Measurements from ENCODE around the gene ANKS1B.

The ANKS1B gene

DNA sequence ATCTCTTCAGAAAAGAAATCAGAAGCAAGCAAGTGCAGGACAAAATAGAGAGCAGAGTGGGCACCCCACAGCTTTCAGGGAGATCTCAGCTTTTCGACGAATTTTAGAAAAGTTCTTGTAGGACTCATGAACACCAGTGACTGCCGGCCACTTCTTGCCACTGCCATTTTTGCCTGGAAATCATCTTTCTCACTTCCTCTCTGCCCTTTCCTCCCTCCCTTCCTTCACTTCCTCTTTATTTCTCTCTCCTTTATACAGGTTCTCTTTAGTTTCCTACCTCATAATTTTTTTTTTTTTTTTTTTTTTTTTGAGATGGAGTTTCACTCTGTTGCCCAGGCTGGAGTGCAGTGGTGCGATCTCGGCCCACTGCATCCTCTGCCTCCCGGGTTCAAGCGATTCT, 1154.1 kb downstream of the ANKS1B start:
- no peak for DNase-seq

DNA sequence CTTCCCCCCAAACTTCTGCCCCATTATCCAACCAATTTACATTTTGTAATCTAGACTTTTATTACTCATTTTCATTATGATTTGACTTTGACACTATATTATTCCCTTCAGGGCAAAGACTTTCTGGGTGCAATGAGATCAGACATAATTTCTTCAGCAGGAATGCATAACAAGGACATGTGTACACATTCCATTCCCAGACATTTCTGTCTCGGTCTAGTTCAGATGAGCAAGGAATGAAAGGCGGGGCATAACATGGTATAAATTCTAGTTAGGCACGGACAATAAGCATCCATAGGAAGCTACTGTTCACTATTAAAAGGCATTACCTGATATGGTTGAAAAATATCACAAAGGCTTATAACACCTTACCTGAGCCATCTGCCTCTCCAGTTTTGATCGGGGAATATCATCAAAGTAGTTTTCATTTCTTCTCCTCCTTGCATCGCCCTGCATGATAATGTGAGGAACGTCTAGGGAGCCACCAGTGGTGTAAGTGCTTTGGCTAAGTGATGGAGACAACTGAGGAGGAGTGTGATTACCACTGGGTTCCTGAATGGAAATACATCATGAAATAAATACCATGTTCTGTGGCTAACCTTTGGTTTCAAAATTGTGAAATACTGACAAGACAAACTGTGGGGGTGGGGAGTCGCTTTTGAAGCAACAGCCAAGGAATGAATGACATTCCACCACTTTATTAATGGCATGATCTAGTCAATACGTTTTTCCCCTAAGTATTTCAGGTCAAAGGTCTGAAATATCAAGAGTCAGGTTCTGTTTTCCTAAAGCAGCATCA, 1155.7 kb downstream of the ANKS1B start:
- no peak for DNase-seq

DNA sequence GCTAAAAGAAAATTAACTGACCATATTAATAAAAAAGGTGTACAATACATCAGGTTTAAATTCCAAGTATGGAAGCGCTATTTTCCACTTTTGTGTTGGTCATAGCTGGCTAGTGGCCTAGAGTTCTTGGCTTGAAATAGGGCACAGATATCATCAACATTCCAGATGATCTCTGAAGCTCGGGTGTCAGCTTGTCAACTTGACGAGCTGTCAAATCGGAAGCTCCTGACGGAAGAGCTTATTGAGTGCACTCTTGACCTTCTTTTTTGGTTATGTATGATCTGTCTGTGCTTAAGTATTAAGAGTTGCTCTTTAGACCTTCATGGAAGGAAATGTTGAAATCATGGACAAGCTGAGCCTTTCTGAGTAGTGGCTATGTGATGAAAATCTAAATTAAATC, 1161.7 kb downstream of the ANKS1B start:
- DNase-seq: no peak

DNA sequence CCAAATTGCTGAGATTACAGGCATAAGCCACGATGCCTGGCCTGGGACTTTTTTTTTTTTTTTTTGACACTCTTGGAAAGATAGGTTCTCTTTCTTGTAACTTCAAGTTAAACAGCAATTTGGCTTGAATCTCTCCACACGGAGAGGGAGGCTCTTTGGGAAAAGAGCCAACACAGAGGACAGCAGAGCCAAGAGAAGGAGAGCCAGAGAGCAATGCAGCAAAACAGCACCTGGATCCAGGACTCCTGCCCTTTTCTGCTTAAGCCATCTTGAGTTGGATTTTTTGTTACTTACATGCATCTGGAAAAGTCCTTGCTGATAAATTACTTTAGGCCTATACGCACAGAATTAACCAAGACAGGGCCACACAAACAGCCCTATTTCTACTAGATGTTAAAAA, 1162.9 kb downstream of the ANKS1B start:
- no peak for DNase-seq

DNA sequence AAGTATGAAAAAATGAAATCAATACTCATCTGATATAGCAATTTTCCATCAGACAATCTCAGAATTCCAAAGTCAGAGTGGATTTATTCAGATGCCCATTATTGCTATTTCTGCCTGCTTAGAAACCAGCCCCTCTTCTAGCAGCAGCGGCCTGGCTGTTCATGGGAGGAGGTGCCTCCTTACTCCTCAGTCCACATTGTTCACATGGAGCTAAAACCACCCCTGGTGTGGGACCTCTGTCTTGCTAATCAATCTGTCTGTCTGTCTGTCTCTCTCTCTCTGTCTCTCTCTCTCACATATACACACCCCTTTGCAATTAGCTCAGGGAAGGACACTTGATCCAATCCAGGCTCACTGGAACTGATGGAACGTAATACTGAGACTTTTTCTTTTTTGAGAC, 1163.5 kb downstream of the ANKS1B start:
- DNase-seq: no peak

DNA sequence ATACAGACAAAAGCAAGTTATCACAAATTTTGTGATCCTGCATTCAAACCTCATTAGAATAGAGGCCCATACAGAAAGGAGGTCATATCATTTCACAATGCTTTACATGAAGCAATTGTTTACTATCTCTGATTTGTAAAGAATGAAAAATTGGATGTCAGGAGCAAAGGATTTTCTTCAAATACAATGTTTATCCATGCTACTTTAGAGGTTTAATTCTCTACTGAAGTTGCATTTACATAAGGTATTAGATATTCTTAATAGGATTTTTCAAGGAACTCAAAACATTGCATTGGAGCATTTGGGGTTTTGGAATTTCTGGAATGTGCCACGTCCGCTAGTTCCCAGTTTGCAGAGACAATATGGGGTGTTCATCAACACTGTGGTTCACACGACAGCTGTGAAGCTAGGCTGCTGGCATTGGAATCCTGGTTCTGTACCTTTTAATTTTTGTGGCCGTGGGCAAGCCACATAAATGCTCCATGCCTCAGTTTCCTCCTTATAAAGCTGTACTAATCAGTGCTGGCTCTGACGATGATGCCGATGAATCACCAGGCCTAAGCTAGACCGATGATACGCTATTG, 1164.8 kb downstream of the ANKS1B start:
- DNase-seq: no peak

DNA sequence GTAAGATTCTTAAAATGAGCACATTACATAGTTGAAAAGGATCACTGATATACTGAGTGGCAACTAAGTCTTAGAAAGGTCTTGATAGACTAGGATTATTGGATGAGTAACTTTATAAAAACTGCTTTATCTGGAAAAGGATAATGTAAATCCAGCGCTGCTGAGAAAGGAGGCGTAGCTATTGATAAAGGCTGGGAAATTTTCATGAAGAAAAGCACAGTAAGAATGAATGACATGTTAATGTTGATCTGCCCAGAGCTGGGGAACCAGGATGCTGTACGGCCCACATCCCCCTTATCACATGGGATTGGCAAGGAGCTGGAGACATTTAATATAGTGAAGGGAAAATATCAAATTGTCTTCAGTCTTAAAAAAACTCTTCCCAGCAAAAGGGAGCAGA, 1165.7 kb downstream of the ANKS1B start:
- no peak for DNase-seq

DNA sequence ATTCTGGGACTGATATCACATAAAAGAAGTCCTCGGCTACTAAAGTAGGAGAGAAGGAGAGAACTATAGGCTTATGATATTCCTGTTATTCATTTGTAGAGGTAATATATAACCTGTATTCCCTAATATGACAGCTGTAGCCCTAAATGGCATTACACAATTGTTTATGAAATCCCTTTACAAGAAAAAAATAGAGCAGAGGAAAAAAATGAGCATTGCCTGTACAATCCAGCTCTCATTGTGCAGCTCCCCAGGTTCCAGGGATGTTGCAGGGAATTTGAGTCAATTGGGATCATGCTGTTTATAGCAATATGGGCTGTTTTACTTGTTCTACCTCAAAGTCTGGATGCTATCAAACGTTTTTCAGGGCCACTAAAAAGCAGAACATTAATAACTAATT, 1166.5 kb downstream of the ANKS1B start:
- no peak for DNase-seq

DNA sequence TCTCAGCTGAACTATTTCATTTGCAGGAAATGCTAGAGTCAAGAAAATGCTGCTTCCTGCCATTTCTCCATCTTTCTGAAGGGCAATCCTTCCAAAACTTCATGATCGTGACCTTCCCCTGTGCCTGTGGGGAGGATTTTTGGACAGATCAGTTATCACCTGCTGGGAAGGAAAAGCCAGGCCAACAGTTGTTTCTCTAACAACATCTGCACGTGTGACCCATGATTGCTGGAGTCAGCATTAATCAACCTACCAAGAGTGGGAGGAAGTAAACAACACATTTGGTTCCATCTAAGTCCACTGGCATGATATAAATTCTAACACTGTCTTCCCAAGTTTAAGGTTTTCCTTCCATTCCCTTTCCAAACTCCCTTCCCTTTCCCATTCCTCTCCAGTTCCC, 1167.0 kb downstream of the ANKS1B start:
- DNase-seq: no peak

DNA sequence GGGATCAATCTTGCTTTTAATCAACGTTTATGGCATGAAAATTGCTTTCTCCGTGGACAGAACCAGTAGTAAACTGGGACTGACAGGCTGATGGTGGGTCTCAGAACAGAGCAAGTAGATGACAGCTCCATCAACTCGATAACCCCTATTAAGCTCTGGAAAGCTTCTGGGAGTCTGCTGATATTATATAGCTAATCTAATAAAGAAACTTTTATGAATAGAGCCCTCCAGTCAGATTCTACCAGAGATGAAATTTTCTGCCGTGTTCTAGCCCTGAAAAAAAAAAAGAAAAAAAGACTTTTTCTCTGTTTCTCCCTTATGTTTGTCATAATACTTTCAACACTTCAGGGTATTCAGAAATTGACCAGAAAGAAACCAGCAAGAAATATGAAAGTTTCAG, 1168.0 kb downstream of the ANKS1B start:
- no peak for DNase-seq

DNA sequence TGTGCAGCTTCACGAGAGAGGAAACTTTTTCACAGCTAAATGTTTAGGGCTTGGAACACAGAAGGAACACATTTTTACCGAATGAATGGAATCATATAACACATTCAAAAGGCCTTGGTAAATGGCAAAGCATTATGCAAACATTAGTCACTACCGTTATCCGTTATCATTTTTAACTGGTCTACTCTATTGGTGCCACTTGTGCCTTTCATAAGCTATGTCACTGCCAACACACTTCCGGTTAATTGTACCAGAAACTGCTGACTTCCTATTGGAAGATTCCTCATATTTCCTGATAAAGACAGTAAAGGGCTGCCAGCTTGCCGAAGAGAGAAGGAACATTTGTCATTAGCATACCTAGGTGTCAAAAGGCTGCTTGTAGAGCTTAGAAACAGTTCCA, 1170.5 kb downstream of the ANKS1B start:
- no peak for DNase-seq

DNA sequence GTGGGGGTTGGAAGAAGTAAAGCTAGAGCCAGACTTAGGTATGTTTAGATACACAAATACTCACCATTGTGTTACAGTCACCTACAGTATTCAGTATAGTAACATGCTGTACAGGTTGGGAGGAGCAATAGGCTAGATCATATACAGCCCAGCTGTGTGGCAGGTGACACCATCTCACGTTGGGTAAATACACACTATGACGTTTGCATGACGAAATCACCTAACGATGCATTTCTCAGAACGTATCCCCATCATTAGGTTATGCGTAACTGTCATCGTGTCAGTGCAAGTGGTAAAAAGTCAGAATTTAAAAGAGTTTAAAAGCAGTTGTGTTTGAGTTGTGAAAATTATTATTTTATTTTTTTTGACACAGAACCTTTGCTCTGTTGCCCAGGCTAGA, 1172.5 kb downstream of the ANKS1B start:
- DNase-seq: no peak

DNA sequence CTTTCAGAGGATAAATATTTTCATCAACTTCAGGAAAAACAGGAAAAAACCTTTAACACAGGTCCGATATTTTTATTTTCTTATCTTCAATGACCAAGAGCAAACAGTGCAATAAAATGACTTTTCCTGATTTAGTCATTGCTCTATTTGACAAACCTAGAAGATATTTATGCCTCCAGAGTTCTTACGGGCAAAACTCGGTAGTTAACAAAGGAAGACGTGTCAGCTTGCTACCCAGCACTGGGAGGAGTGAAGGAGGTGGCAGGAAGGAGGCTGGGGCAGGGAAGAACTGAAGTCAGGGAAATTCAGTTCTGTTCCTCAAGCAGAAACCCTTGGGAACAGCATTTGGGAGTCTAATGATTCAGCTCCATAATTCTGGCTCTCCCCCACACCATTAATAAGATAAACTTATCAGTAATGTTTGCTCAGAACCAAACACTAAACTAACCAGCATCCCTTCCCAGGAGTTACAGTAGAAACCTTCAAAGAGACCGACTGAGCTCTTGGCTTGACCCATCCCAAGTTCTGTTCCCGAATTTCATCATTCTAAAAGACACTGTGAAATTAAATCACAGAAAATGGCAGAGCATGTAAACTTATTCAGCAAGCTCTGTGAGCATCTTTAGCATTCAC, 1176.4 kb downstream of the ANKS1B start:
- no peak for DNase-seq

DNA sequence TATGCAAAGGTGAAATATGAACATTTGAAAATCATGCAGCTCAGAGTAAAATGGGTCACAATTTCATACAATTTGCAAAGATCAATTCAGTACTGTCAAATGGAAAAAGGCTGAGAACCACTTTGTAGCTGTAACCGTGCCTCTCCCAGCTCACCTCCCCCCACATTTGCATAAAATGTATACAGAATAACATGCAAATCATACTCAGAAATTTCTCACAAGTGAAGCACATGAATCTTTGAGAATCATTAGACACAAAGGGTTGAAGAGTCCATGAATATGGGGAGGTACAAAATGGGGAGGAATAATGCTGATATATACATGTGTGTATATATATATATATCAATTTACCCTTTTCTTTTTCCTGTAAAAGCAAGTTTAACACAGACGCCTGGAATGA, 1177.5 kb downstream of the ANKS1B start:
- no peak for DNase-seq

DNA sequence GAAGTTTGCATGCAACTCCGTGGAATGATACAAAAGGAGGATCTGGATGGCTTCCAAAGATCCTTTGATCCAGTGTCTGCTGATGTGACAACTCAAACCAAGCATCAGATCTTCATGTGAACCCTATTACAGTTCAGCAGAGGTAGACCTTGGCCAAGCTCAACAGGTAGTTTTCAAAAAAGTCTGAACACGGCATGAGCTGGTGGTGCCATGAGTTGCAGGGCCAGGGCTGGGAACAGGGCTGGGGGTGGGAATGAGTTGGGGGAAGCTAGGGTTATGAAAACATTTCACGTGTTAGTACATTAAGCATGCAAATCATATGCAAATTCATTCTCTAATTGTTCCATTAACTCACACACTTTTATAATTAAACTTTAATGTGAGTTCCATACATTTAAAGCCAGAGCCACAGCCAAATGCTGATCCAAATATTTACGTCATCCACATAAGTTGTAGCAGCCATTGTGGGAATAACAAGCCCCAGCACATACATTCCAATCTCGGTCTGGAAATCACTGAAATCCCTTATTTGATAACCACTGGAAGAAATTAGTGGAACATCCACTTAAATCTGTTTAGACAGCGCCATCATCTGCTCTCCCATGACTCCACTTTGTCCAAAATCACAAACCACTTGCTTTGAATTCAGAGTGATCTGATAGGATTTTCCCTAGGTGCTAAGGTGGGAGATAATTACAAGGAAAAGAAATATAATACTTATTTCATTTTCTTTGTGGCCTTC, 1181.1 kb downstream of the ANKS1B start:
- no peak for DNase-seq

DNA sequence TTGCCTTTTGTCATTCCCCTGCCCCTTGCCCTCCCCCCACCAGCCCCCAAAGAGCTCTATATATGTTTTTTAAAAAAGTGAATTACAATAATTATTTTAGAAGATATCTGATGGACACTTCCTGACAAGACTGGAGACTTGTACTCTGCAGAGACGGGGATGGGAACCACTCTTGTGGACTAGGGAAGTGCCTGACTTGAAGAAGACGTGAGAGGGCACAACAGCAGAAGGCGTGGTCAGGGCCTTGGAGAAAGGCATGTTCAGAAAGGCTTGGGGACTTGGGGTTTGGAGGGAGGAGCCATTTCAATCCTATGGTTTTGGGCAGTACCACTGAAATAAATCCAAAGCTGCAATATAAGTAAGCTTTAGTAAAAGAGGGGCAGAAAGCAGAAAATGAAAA, 1184.9 kb downstream of the ANKS1B start:
- no peak for DNase-seq

DNA sequence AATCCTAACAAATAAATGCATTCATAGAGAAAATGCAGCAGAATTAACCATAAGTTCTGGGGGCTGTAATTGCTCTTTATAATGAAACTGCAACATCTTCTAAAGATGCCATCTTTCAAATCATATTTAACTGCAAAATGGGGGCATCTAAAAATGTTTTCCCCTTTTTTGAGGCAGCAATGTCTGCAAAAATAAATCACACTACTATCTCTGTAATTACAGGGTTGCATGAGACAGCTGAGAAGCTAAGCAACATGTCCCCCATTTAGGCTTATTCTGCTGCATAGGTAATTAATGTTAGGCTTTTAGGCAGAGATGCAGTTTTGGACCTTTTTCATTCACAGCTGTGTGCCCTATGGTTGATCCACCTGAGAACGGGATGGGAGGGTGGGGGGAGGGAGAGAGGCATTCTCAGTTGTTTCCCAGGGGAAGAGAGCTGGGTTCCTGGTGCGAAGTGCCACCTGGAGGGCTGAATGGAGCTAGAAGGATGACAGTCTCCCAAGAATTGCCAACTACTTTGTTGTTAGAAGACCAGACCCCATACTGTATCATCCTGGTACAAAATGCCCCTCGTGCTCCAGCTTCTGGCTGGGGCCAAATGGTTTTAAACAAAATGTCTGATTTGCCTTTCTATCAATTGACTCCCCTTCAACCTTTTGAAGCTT, 1185.5 kb downstream of the ANKS1B start:
- no peak for DNase-seq

DNA sequence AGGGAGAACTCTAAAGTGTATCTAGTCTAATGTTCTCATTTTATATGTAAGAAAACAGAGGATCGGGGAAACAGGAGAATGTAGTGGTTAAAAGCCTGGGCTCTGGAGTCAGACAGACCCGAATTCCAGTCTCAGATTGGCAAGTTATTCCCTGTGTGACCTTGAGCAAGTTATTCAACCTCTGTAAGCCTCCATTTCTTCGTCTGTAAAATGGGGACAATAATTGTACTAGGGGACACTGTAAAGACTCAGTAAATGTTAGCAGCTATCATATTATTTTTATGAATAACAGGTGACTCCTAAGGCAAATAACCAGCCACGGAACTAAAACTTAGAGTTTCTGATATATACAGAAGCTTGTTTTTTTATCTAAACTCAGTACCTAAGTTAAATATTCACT, 1187.5 kb downstream of the ANKS1B start:
- no peak for DNase-seq

DNA sequence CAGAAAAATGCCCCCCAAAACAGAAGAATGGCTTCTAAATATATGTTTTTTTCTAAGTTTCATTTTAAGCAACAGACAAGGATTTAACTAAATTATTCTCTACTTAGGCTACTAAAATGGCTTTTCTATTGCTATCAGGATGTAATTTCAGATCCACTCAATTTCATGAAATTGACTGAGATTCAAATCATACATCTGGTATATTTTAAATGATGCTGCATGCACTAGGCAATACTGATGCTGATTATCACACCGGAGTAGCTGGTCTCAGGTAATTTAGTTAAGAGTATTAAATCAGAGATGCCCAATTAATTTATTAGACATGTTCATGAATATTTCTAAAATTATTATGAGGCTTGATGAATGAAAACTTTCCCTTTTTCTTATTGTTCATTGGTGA, 1188.0 kb downstream of the ANKS1B start:
- DNase-seq: no peak

DNA sequence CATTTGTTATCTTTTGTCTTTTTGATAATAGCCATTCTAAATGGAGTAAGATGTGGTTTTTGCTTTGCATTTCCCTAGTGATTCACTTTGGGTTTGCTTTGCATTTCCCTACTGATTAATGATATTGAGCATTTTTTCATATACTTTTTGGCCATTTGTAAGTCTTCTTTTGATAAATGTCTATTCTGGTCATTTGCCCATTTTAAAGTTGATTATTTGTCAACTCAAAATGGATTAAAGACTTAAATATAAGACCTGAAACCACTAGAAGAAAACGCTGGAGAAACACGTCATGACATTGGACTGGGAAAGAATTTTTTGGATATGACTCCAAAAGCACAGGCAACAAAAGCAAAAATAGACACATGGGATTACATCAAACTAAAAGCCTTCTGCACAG, 1191.6 kb downstream of the ANKS1B start:
- no peak for DNase-seq

DNA sequence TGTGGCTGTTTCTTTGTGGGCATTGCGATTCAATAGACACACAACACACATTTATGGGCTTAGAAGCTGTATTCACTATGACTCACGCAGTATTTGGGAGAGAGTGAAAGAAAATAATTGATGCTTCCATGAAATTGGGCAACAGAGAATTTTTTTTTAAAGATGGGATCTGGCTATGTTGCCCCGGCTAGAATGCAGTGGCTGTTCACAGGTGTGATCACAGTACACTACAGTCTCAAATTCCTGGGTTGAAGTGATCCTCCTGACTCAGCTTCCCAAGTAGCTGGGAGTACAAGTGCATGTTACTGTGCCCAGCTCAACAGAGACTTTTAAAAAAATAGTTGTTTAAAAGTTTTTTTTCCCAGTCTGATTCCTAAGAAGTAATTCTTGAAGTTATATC, 1193.3 kb downstream of the ANKS1B start:
- no peak for DNase-seq

DNA sequence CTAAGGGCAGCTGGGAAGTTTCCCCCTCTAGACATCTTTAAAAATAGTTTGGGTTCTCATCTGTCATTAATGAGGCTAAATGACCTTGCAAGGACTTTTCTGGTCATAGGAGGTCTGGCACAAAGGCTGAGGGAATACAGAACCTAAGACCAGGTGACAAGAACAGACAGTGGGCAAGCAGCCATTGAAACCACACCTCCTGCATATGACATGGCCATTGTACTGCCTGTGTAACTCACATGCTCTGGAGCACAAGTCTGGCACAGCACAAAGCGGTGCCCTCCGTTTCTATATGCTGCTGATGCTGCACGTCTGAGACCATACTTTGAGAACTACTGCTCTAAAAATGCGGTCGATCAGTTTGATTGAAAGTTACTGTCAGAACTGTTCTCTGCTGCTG, 1196.3 kb downstream of the ANKS1B start:
- DNase-seq: no peak

DNA sequence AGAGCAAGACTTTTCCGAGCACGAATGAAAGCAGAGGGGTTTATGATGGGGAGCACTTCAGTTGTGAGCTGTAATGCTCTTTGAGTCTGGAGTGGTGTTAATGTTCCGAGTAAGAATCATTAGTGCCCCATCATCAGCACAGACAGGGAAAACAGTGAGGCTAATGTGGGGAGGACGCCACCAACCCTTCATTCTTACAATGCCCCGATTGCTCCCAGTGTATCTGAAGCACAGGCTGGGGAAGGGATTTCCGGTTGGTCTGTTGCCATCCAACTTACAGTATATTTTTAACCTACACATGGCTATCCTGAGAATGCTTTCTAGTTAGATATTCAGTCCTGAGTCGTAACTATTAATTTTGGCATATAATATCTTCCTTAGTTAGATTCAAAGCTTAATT, 1198.1 kb downstream of the ANKS1B start:
- DNase-seq: no peak
